ENCODE measurements around the gene NES.

NES gene

GRCh38 chr1:156660752-156661112 is 16.5 kb downstream of the NES start:
- no peak for DNase-seq (ENCODE audit: low read depth)

GRCh38 chr1:156659988-156660751 is 17.0 kb downstream of the NES start:
- TF ChIP-seq CTCF (IDR thresholded peaks at IDR 0.05; ENCODE audit: low read length, missing control alignments), result peak; percentile 91
- peak; percentile 97 for DNase-seq (ENCODE audit: low read depth)
- H3K4me3 ChIP-seq (replicated peaks; ENCODE audit: low read depth, low read length), result no peak overlapping the region

More at GRCh38 chr1:156660752-156661112, 16.5 kb downstream of the NES start:
- no peak for TF ChIP-seq CTCF (IDR thresholded peaks at IDR 0.05; ENCODE audit: low read length, missing control alignments)
- no peak overlapping the region for H3K4me3 ChIP-seq (replicated peaks; ENCODE audit: low read depth, low read length)

GRCh38 chr1:156659661-156659987 is 17.6 kb downstream of the NES start:
- TF ChIP-seq CTCF (IDR thresholded peaks at IDR 0.05; ENCODE audit: low read length, missing control alignments), result no peak
- no peak for DNase-seq (ENCODE audit: low read depth)

GRCh38 chr1:156658945-156659574 is 18.1 kb downstream of the NES start:
- H3K4me3 ChIP-seq (replicated peaks; ENCODE audit: low read depth, low read length), result no peak overlapping the region
- no peak for TF ChIP-seq CTCF (IDR thresholded peaks at IDR 0.05; ENCODE audit: low read length, missing control alignments)
- no peak for DNase-seq (ENCODE audit: low read depth)

More at GRCh38 chr1:156659661-156659987, 17.6 kb downstream of the NES start:
- H3K4me3 ChIP-seq (replicated peaks; ENCODE audit: low read depth, low read length), result no peak overlapping the region

- TF ChIP-seq CTCF (IDR thresholded peaks at IDR 0.05; ENCODE audit: low read length, missing control alignments), result no peak
- H3K4me3 ChIP-seq (replicated peaks; ENCODE audit: low read depth, low read length), result no peak overlapping the region
- DNase-seq (ENCODE audit: low read depth), result no peak
These were observed 18.7 kb downstream of the NES start for GRCh38 chr1:156658496-156658895.

- H3K4me3 ChIP-seq (replicated peaks; ENCODE audit: low read depth, low read length), result no peak overlapping the region
- TF ChIP-seq CTCF (IDR thresholded peaks at IDR 0.05; ENCODE audit: low read length, missing control alignments), result no peak
- DNase-seq (ENCODE audit: low read depth), result no peak
These were observed 19.4 kb downstream of the NES start for GRCh38 chr1:156657741-156658319.
